ENCODE measurements around the gene GATAD2A. TPM values are rescaled to one million over a fixed set of nuclear protein-coding genes. Genes with fewer than 3 reads are reported as not detected.
A peak's percentile ranks its signal among the peaks of the same experiment; 100 is the strongest.

GATAD2A gene
- total RNA-seq, 2 donors from 2014 or later, result 27.7 to 32.9 TPM

GRCh38 chr19:19544257-19544953 is 138.9 kb downstream of the GATAD2A start:
- peaks cover 11 to 19% of the 10 kb centered on the region in 2 donors for H3K27me3 ChIP-seq
- no peak for TF ChIP-seq CTCF (IDR thresholded peaks at IDR 0.05)
- DNase-seq (ENCODE audit: low spot score), result no peak
- H3K4me1 ChIP-seq, result peaks cover 0 to 41% of the 10 kb centered on the region in 2 donors
- no peaks in the 10 kb centered on the region for H3K9me3 ChIP-seq
- H3K27ac ChIP-seq, result no peak overlapping the region
- no peaks in the 10 kb centered on the region for H3K36me3 ChIP-seq
- H3K4me3 ChIP-seq, result no peak overlapping the region

- Histone ChIP-seq H3K27me3 (peaks cover 9 to 19% of the 10 kb centered on the region in 2 donors), H3K9me3 (no peaks in the 10 kb centered on the region), H3K27ac (no peak overlapping the region), H3K36me3 (no peaks in the 10 kb centered on the region), H3K4me1 (peaks cover 0 to 39% of the 10 kb centered on the region in 2 donors), H3K4me3 (no peak overlapping the region)
- no peak for TF ChIP-seq CTCF (IDR thresholded peaks at IDR 0.05)
- DNase-seq (ENCODE audit: low spot score), result no peak
Measured at GRCh38 chr19:19544954-19545591, 139.6 kb downstream of the GATAD2A start.

GRCh38 chr19:19545707-19546106 is 140.2 kb downstream of the GATAD2A start:
- no peak for TF ChIP-seq CTCF (IDR thresholded peaks at IDR 0.05)
- peaks cover 6 to 13% of the 10 kb centered on the region in 2 donors for H3K27me3 ChIP-seq

GRCh38 chr19:19546751-19547162 is 141.3 kb downstream of the GATAD2A start:
- H3K4me3 ChIP-seq, result no peak overlapping the region
- H3K9me3 ChIP-seq, result no peaks in the 10 kb centered on the region
- TF ChIP-seq CTCF (IDR thresholded peaks at IDR 0.05), result no peak
- H3K36me3 ChIP-seq, result no peaks in the 10 kb centered on the region
- no peak for DNase-seq (ENCODE audit: low spot score)
- H3K27me3 ChIP-seq, result peaks cover 0 to 3% of the 10 kb centered on the region in 2 donors
- H3K27ac ChIP-seq, result no peak overlapping the region
- peaks cover 0 to 23% of the 10 kb centered on the region in 2 donors for H3K4me1 ChIP-seq

More at GRCh38 chr19:19545707-19546106, 140.2 kb downstream of the GATAD2A start:
- Histone ChIP-seq H3K27ac (no peak overlapping the region), H3K9me3 (no peaks in the 10 kb centered on the region), H3K4me1 (peaks cover 0 to 33% of the 10 kb centered on the region in 2 donors), H3K36me3 (no peaks in the 10 kb centered on the region), H3K4me3 (no peak overlapping the region)
- DNase-seq (ENCODE audit: low spot score), result no peak

GRCh38 chr19:19547674-19548336 is 142.3 kb downstream of the GATAD2A start:
- no peak for DNase-seq (ENCODE audit: low spot score)

More at GRCh38 chr19:19547674-19548336, 142.3 kb downstream of the GATAD2A start:
- H3K9me3 ChIP-seq, result no peaks in the 10 kb centered on the region
- no peaks in the 10 kb centered on the region for H3K27me3 ChIP-seq
- H3K4me1 ChIP-seq, result peaks cover 0 to 23% of the 10 kb centered on the region in 2 donors
- peak overlapping the region in 1 of 2 donors; percentile 42 for H3K27ac ChIP-seq
- H3K36me3 ChIP-seq, result no peaks in the 10 kb centered on the region
- TF ChIP-seq CTCF (IDR thresholded peaks at IDR 0.05), result no peak
- H3K4me3 ChIP-seq, result no peak overlapping the region
